Fibroblast of mammary gland (primary cell): ENCODE data around the gene LCE5A.

Experiments used
- DNase-seq: peaks from one replicate; pipeline ENCODE4 v3.0.0-alpha.2; 2010; ENCODE audit warnings: low read depth
- H3K4me3 ChIP-seq: 2 replicates; pipeline ENCODE4 v1.5.1; 2011; ENCODE audit warnings: low read depth, mild to moderate bottlenecking, low read length, moderate library complexity; ENCODE audit not compliant: control insufficient read depth
- TF ChIP-seq, protein P1 (sequence below): conservative IDR thresholded peaks from 2 replicates; pipeline ENCODE4 v1.5.1; 2011; ENCODE audit warnings: low read depth, low read length, inconsistent platforms; ENCODE audit not compliant: control insufficient read depth, insufficient read depth

The LCE5A gene, protein sequence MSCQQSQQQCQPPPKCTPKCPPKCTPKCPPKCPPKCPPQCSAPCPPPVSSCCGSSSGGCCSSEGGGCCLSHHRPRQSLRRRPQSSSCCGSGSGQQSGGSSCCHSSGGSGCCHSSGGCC

GRCh38 chr1:152510503-152510902 is at the start of gene LCE5A:
LCE5A (plus strand) TSS chr1:152510803; CDS start chr1:152511535, 732 bp downstream.
- no peak within 1 kb of the TSS for H3K4me3 ChIP-seq
- TF ChIP-seq, protein P1, sequence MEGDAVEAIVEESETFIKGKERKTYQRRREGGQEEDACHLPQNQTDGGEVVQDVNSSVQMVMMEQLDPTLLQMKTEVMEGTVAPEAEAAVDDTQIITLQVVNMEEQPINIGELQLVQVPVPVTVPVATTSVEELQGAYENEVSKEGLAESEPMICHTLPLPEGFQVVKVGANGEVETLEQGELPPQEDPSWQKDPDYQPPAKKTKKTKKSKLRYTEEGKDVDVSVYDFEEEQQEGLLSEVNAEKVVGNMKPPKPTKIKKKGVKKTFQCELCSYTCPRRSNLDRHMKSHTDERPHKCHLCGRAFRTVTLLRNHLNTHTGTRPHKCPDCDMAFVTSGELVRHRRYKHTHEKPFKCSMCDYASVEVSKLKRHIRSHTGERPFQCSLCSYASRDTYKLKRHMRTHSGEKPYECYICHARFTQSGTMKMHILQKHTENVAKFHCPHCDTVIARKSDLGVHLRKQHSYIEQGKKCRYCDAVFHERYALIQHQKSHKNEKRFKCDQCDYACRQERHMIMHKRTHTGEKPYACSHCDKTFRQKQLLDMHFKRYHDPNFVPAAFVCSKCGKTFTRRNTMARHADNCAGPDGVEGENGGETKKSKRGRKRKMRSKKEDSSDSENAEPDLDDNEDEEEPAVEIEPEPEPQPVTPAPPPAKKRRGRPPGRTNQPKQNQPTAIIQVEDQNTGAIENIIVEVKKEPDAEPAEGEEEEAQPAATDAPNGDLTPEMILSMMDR = no peak
- no peak for DNase-seq

- peak; percentile 71 for DNase-seq
- H3K4me3 ChIP-seq = no peak overlapping the region
- TF ChIP-seq, protein P1 = peak; percentile 70
Measured at GRCh38 chr1:152461544-152461943, 49.1 kb upstream of the LCE5A start.

- TF ChIP-seq, protein P1 = no peak
- no peak for DNase-seq
- no peak overlapping the region for H3K4me3 ChIP-seq
Measured at GRCh38 chr1:152462636-152463035, 48.0 kb upstream of the LCE5A start.

DNA sequence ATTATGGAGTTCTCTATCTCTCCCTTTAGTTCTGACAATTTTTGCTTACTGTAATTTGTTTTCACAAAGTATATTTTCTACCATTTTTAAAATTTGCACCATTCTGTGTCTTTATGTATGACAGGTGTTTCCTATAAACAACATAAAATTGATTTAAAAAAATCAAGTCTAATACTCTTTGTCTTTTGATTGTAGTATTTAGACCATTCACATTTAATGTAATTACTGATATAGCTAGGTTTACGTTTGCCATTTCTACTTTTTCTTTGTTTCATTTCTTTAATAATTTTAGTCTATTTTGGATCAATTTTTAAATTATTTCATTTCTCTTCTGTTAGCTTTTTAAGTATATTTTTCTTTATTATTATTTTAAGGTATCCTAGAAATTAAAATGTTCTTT is 44.4 kb upstream of the LCE5A start:
- TF ChIP-seq, protein P1 = no peak
- no peak overlapping the region for H3K4me3 ChIP-seq
- no peak for DNase-seq

DNA sequence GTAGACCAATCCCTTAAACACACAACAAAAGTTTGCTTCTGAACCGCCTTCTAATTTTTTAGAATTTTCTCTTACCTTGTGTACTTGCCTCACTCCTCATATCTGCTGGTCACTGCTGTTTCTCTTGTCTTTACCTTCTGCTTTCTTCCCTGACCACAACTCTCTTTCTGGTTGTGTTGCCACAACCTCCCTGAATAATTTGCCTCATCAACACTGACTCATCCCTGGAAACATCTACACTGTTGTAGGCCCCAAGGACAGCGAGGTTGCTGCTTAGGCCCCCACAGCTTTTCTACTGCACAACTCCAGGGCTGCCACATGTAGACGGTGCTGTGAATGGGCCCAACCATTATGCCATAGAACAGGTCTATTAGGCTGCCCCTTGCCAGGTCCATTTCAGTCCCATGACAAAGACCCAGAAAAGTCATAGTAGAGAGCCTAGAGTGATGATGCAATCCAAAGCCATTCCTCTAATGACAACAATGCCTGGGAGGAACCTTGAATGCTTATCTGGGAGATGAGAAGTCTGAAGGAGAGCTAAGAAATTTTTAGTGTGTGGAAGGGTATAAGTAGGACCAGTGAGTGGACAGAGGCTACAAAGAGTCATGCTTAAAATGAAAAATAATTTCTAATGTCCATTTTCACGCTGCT is 36.6 kb upstream of the LCE5A start:
- peak; percentile 11 for DNase-seq
- H3K4me3 ChIP-seq = no peak overlapping the region
- TF ChIP-seq, protein P1 = no peak

- TF ChIP-seq, protein P1 = peak; percentile 54
- no peak overlapping the region for H3K4me3 ChIP-seq
- DNase-seq = peak; percentile 29
Measured at GRCh38 chr1:152479792-152480595, 30.6 kb upstream of the LCE5A start.
